Fibroblast of skin of left biceps (primary cell): ENCODE measurements around the gene S100P.
"Not testable (repeated sequence)": the region's sequence is repeated elsewhere in the genome, so short reads cannot be mapped to it uniquely, and the experiment has no call there.

ENCODE experiments used
- DNase-seq, 2 experiments: peaks; one replicate each; pipeline ENCODE4 v3.0.0-alpha.2; 2013; ENCODE audit warnings: low read depth in 2 of 2

The S100P gene

GRCh38 chr4:6673191-6673659 is 20.5 kb upstream of the S100P start:
- DNase-seq, result not testable (repeated sequence)

GRCh38 chr4:6673660-6674499 is 19.8 kb upstream of the S100P start:
- peak; percentile 86 to 88 for DNase-seq

- DNase-seq, result no peak
These were observed 19.1 kb upstream of the S100P start for GRCh38 chr4:6674500-6675149.

- DNase-seq, result no peak
These were observed 16.7 kb upstream of the S100P start for GRCh38 chr4:6676722-6677558.

- no peak for DNase-seq
These were observed 13.2 kb upstream of the S100P start for GRCh38 chr4:6680372-6681034.

DNA sequence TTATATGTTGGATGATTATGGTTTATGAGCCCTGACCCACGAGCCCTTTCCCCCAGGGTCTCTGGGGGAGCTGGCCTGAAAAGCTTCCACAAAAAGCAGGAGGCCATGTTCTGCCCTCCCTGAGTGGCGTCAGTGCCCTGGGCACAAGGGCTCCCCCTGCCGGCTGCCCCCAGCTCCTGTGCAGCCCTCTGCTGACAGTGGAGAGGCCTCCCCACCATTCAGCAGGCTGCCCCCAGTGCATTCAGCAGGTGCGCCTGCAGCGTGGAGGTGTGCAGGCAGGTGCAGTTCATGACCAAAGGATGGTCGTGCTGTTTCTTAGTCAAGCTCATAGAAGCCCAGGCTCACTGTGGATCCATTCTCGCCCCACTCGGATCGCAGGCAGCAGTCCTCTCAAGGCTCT is 12.5 kb upstream of the S100P start:
- no peak for DNase-seq

- DNase-seq, result no peak
These were observed 10.7 kb upstream of the S100P start for GRCh38 chr4:6682862-6683590.

- DNase-seq, result no peak
These were observed 9.0 kb upstream of the S100P start for GRCh38 chr4:6684656-6685055.

DNA sequence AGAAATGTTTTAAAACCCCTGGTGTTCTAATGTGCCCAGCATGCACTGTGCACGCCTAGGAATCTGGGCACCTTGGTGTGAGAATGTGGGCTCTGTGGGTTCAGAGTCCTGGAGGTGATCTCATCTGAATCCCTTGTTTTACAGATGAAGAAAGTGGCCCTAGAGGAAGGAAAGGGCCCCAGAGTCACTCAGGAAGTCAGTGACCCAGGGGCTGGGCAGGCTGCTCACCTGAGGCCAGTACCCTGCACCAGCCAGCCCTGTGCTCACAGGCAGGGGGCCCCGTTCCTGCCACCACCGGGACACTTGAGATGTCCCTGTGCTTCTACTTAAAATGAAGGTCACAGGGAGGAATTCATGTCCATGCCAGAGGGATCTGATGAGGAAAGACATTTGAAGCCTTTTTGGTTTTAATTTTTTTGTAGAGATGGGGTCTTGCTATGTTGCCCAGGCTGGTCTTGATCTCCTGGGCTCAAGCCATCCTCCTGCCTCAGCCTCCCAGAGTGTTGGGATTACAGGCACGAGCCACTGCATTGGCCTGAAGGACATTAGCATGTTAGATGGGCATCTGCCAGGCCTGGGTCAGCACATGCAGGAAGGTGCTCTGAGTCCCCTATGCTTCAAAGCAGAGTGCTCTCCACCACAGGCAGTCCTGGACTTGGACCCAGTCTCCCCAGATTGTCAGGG is 7.4 kb upstream of the S100P start:
- no peak for DNase-seq

DNA sequence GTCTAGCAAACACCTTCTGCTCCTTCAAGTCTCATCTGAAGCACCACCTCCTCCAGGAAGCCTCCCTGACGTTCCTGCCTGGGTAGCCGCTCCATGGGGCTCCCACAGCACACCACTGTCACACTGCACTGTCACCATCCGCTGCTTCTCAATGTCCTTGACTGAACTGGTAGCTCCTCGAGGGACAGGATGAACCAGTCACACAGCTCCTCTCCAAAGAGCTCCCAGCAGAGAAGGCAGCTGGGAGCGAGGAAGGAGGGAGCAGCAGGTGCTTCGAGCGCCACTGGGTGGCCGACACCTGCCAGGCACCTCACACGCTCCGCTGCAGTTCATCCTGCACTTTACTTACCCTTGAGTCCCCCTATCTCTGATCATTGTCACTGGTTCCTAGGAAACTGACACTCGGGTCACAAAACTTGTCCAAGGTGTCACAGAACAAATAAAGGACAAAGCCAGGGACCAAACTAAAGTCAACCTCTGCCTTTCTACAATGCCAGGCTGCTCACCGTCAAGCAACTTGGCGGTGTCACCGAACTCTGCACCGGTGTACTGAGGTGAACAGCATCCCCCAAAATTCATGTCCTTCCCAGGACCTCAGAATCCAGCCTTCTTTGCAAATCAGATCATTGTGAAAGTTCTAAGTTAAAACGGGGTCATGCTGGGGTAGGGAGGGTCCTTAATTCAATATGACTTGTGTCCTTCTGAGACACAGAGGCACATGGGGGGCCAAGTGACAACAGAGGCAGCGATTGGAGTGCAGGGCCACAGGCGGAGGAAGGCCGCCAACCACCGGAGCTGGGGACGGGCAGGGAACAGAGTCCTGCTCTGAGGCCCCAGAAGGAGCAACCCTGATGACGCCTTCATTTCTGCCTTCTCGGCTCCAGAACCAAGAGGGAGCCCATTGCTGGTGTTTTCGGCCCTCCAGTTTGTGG is 5.5 kb upstream of the S100P start:
- no peak for DNase-seq

DNA sequence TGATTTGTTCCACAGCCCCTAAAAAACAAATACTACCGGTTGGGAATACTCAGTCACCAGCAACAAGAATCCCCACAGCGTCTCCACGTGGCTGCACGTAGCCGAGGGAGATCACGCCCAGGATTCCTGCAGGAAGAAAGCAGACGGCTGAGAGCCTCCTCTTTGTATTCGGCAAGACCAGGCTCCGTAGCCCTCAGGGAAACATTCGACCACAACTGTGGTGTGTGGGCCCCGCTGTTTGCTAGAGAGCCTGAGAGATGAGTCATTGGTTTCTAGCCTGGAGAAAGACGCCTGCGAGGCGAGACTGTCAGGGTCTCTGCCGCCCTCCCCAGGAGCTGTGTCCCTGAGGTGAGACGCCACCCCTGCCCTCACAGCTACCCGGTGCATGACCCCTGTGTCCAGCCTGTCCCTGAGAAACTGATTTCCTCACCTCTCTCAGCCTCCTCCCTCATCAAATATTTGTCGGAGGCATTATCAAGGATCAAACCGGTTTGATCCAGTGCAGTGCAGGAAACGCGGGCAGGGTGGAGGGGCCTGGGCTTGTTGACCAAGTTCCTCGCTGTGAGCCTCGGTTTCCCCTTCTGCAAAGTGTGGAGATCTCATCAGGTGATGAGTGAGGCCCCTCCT is 4.7 kb upstream of the S100P start:
- peak; percentile 86 for DNase-seq

DNA sequence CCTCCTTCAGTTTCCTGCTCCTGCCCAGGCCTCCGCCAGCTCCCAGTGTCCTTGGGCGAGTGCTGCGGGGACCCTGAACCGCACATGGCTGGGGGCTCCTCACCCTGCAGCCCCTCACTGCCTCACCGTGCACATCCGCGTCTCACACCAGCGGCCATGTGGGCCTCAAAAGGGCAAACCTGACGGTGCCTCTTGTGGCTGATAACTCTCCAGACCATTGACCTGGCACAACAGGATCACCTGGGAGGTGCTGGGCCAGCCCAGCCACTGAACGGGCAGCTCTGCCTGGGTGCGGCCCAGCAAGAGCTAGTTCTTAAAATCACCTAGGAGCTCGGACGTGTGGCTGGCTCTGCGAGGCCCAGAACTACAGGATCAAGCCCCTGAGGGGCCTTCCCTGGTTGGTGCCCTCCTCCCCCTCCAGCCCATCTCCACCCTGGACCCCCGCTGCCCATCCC is 4.1 kb upstream of the S100P start:
- DNase-seq, result no peak

DNA sequence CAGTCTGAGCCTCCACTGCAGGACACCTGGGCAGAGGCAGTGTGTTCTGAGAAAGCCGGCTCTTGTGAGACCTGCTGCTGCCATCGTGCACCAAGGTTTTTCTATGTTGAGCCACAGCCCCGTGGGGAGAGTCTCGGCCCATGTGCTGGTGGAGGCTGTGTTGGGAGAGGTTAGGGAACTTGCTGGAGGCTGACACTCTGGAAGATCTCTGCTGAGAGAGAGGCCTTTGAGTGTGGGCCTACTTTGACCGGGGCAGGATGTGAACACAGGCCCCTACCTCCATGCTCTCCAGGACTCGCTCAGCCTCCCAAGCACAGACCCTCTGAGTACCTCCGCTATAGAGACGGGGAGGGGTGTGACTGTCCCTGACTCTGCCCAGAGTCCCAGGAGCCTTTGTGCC is 1.3 kb upstream of the S100P start:
- no peak for DNase-seq

- DNase-seq, result peak in 1 of 2 experiments; percentile 23
These were observed 872 bp upstream of the S100P start for GRCh38 chr4:6692806-6693205.

DNA sequence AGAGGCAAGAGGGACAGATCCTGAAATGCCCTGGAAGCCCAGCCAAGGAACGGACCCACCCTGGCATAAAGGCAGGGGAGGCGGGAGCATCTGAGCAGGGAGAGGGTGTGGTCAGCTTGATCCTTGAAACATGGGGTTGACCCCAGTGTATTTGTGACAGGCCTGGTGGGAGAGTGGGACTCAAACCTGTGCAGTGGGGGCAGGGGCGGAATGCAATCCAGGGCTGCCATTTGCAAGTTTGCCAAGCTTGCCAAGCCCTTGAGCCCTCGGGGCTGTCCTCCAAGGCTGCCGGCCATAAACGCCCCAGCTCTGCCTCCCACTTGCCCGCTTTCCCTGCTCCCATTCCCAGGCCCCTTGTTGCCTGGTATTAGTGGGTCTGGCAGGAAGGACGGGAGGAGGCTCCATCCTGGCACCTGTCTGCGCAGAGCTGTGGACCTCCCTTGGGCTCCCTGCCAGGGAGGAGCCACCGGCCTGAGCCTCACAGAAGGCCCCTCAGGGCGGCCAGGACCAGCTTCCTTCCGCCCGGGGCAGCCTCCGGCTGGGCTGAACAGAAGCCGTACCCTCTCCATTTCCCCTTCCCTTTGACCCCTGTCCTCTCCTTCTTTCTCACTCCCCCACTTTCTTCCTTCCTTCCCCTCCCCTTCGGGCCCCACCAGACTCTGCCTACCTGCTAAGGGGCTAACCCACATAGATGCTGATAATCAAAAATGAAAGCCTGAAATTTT is 661 bp downstream of the S100P start:
- no peak for DNase-seq

- DNase-seq, result no peak
These were observed 2.3 kb downstream of the S100P start for GRCh38 chr4:6695660-6696610.

GRCh38 chr4:6696611-6697010 is 2.9 kb downstream of the S100P start:
- DNase-seq, result no peak
